IgD-negative memory B cell (primary cell): ENCODE measurements around the gene ARHGEF9. TPM values are rescaled to one million over a fixed set of nuclear protein-coding genes. Genes with fewer than 3 reads are reported as not detected.

Source experiments
- H3K27ac Mint-ChIP-seq, 3 donors: one replicate each; pipeline ENCODE4 v1.8.0; 2020 to 2022; ENCODE audit warnings: mild to moderate bottlenecking in 3 of 3, mixed read lengths in 3 of 3, moderate library complexity in 1 of 3
- H3K27me3 Mint-ChIP-seq: one replicate; pipeline ENCODE4 v1.8.0; 2021; ENCODE audit warnings: mixed read lengths
- H3K36me3 Mint-ChIP-seq: one replicate; pipeline ENCODE4 v1.8.0; 2020; ENCODE audit warnings: mild to moderate bottlenecking, mixed read lengths
- H3K4me1 Mint-ChIP-seq, 3 donors: one replicate each; pipeline ENCODE4 v1.8.0; 2020 to 2022; ENCODE audit warnings: mixed read lengths in 3 of 3, mild to moderate bottlenecking in 1 of 3
- H3K4me3 Mint-ChIP-seq, 4 donors: one replicate each; pipeline ENCODE4 v1.8.0; 2020 to 2022; ENCODE audit warnings: mild to moderate bottlenecking in 4 of 4, mixed read lengths in 4 of 4, moderate library complexity in 3 of 4
- H3K9me3 Mint-ChIP-seq, 3 donors: one replicate each; pipeline ENCODE4 v1.8.0; 2020 to 2021; ENCODE audit warnings: mixed read lengths in 3 of 3, mild to moderate bottlenecking in 1 of 3
- polyA plus RNA-seq: library from polyadenylated mRNA; unstranded; fragments of 300-500 nt; fragmentation: Illumina TruSeq; gene quantifications from one replicate; pipeline ENCODE4 v1.2.3, GENCODE V29; 2021

ARHGEF9 gene
- polyA plus RNA-seq, 1 donor from 2014 or later, result 5.2 TPM

- no peak overlapping the region for H3K27ac Mint-ChIP-seq
- no peak overlapping the region for H3K4me3 Mint-ChIP-seq
Observed at GRCh38 chrX:63735882-63736281, 49.1 kb downstream of the ARHGEF9 start.

GRCh38 chrX:63720293-63720692, 64.7 kb downstream of the ARHGEF9 start:
- Mint-ChIP-seq H3K4me3 (no peak overlapping the region), H3K9me3 (peaks cover 0 to 3% (median 0%) of the 10 kb centered on the region in 3 donors), H3K36me3 (peaks cover 5% of the 10 kb centered on the region), H3K27me3 (no peaks in the 10 kb centered on the region), H3K4me1 (no peaks in the 10 kb centered on the region), H3K27ac (no peak overlapping the region)

More at GRCh38 chrX:63735882-63736281, 49.1 kb downstream of the ARHGEF9 start:
- no peaks in the 10 kb centered on the region for H3K9me3 Mint-ChIP-seq
- no peaks in the 10 kb centered on the region for H3K27me3 Mint-ChIP-seq
- peaks cover 0 to 3% (median 0%) of the 10 kb centered on the region in 3 donors for H3K4me1 Mint-ChIP-seq
- no peaks in the 10 kb centered on the region for H3K36me3 Mint-ChIP-seq

GRCh38 chrX:63719633-63720032, 65.4 kb downstream of the ARHGEF9 start:
- Mint-ChIP-seq H3K27ac (no peak overlapping the region), H3K27me3 (no peaks in the 10 kb centered on the region), H3K9me3 (peaks cover 0 to 3% (median 0%) of the 10 kb centered on the region in 3 donors), H3K4me1 (no peaks in the 10 kb centered on the region), H3K4me3 (no peak overlapping the region), H3K36me3 (peaks cover 5% of the 10 kb centered on the region)

GRCh38 chrX:63718010-63718694, 66.9 kb downstream of the ARHGEF9 start:
- Mint-ChIP-seq H3K4me1 (no peaks in the 10 kb centered on the region), H3K27ac (no peak overlapping the region), H3K36me3 (peaks cover 5% of the 10 kb centered on the region), H3K27me3 (no peaks in the 10 kb centered on the region), H3K4me3 (no peak overlapping the region), H3K9me3 (peaks cover 0 to 3% (median 0%) of the 10 kb centered on the region in 3 donors)

- no peaks in the 10 kb centered on the region for H3K27me3 Mint-ChIP-seq
- no peaks in the 10 kb centered on the region for H3K9me3 Mint-ChIP-seq
- no peak overlapping the region for H3K27ac Mint-ChIP-seq
- H3K4me1 Mint-ChIP-seq, result no peaks in the 10 kb centered on the region
- no peak overlapping the region for H3K4me3 Mint-ChIP-seq
- no peaks in the 10 kb centered on the region for H3K36me3 Mint-ChIP-seq
Observed at GRCh38 chrX:63713526-63713925, 71.5 kb downstream of the ARHGEF9 start.

GRCh38 chrX:63708801-63709200, 76.2 kb downstream of the ARHGEF9 start:
- Mint-ChIP-seq H3K9me3 (no peaks in the 10 kb centered on the region), H3K4me1 (no peaks in the 10 kb centered on the region), H3K27me3 (no peaks in the 10 kb centered on the region), H3K36me3 (no peaks in the 10 kb centered on the region), H3K27ac (no peak overlapping the region), H3K4me3 (no peak overlapping the region)

GRCh38 chrX:63702556-63702955, 82.5 kb downstream of the ARHGEF9 start:
- Mint-ChIP-seq H3K4me1 (peaks cover 0 to 5% (median 3%) of the 10 kb centered on the region in 3 donors), H3K27ac (no peak overlapping the region), H3K36me3 (peaks cover 10% of the 10 kb centered on the region), H3K27me3 (no peaks in the 10 kb centered on the region), H3K4me3 (no peak overlapping the region), H3K9me3 (peaks cover 0 to under 1% (median 0%) of the 10 kb centered on the region in 3 donors)

GRCh38 chrX:63686878-63687714, 97.9 kb downstream of the ARHGEF9 start:
- H3K4me3 Mint-ChIP-seq, result peak overlapping the region in 1 of 4 donors; percentile 49

GRCh38 chrX:63680423-63680822, 104.6 kb downstream of the ARHGEF9 start:
- H3K9me3 Mint-ChIP-seq, result peaks cover 0 to 2% (median 0%) of the 10 kb centered on the region in 3 donors
- peaks cover 0 to 2% (median 0%) of the 10 kb centered on the region in 3 donors for H3K4me1 Mint-ChIP-seq
- no peak overlapping the region for H3K4me3 Mint-ChIP-seq
- peaks cover 15% of the 10 kb centered on the region for H3K36me3 Mint-ChIP-seq
- no peak overlapping the region for H3K27ac Mint-ChIP-seq
- peaks cover 2% of the 10 kb centered on the region for H3K27me3 Mint-ChIP-seq

More at GRCh38 chrX:63686878-63687714, 97.9 kb downstream of the ARHGEF9 start:
- Mint-ChIP-seq H3K27me3 (peaks cover 2% of the 10 kb centered on the region), H3K9me3 (peaks cover 0 to 9% (median 4%) of the 10 kb centered on the region in 3 donors), H3K27ac (no peak overlapping the region), H3K4me1 (peaks cover 0 to 3% (median 0%) of the 10 kb centered on the region in 3 donors), H3K36me3 (peaks cover 20% of the 10 kb centered on the region)

GRCh38 chrX:63679432-63679831, 105.6 kb downstream of the ARHGEF9 start:
- Mint-ChIP-seq H3K27ac (no peak overlapping the region), H3K4me3 (no peak overlapping the region), H3K27me3 (no peaks in the 10 kb centered on the region), H3K4me1 (peaks cover 0 to 2% (median 0%) of the 10 kb centered on the region in 3 donors), H3K36me3 (peaks cover 13% of the 10 kb centered on the region), H3K9me3 (peaks cover 0 to 2% (median 0%) of the 10 kb centered on the region in 3 donors)

- no peaks in the 10 kb centered on the region for H3K9me3 Mint-ChIP-seq
- H3K36me3 Mint-ChIP-seq, result peaks cover 8% of the 10 kb centered on the region
- H3K4me3 Mint-ChIP-seq, result no peak overlapping the region
- H3K4me1 Mint-ChIP-seq, result no peaks in the 10 kb centered on the region
- no peak overlapping the region for H3K27ac Mint-ChIP-seq
- H3K27me3 Mint-ChIP-seq, result no peaks in the 10 kb centered on the region
Observed at GRCh38 chrX:63675716-63676115, 109.3 kb downstream of the ARHGEF9 start.

- Mint-ChIP-seq H3K36me3 (peaks cover 2% of the 10 kb centered on the region), H3K4me3 (no peak overlapping the region), H3K9me3 (no peaks in the 10 kb centered on the region), H3K4me1 (no peaks in the 10 kb centered on the region), H3K27ac (no peak overlapping the region), H3K27me3 (no peaks in the 10 kb centered on the region)
Observed at GRCh38 chrX:63673896-63674295, 111.1 kb downstream of the ARHGEF9 start.

GRCh38 chrX:63664741-63665140, 120.3 kb downstream of the ARHGEF9 start:
- no peaks in the 10 kb centered on the region for H3K27me3 Mint-ChIP-seq
- H3K4me1 Mint-ChIP-seq, result no peaks in the 10 kb centered on the region
- no peak overlapping the region for H3K27ac Mint-ChIP-seq
- H3K9me3 Mint-ChIP-seq, result no peaks in the 10 kb centered on the region
- H3K36me3 Mint-ChIP-seq, result peaks cover 2% of the 10 kb centered on the region
- no peak overlapping the region for H3K4me3 Mint-ChIP-seq

- no peak overlapping the region for H3K4me3 Mint-ChIP-seq
- no peaks in the 10 kb centered on the region for H3K4me1 Mint-ChIP-seq
- no peak overlapping the region for H3K27ac Mint-ChIP-seq
- H3K27me3 Mint-ChIP-seq, result no peaks in the 10 kb centered on the region
- peaks cover 2% of the 10 kb centered on the region for H3K36me3 Mint-ChIP-seq
- H3K9me3 Mint-ChIP-seq, result no peaks in the 10 kb centered on the region
Observed at GRCh38 chrX:63664083-63664482, 120.9 kb downstream of the ARHGEF9 start.

GRCh38 chrX:63661676-63662075, 123.3 kb downstream of the ARHGEF9 start:
- no peak overlapping the region for H3K4me3 Mint-ChIP-seq
- H3K27me3 Mint-ChIP-seq, result no peaks in the 10 kb centered on the region
- no peaks in the 10 kb centered on the region for H3K9me3 Mint-ChIP-seq
- H3K4me1 Mint-ChIP-seq, result no peaks in the 10 kb centered on the region
- peaks cover 4% of the 10 kb centered on the region for H3K36me3 Mint-ChIP-seq
- H3K27ac Mint-ChIP-seq, result peak overlapping the region in 1 of 3 donors; percentile 3
